HG02981 (cell line): ENCODE measurements around the gene VCAM1.
"Not testable (repeated sequence)": the region's sequence is repeated elsewhere in the genome, so short reads cannot be mapped to it uniquely, and the experiment has no call there.

ENCODE experiments used
- ATAC-seq: cut with Tn5 transposase; IDR thresholded peaks from one replicate; pipeline ENCODE4 v1.9.1; 2021; ENCODE audit warnings: mild to moderate bottlenecking, moderate library complexity; ENCODE audit not compliant: unreplicated experiment

Gene VCAM1

GRCh38 chr1:100719490-100719889 is at the start of gene VCAM1:
TSS of gene VCAM1 (plus strand) at chr1:100719742. CDS start at chr1:100719861, 119 bp downstream.
- ATAC-seq: no peak

GRCh38 chr1:100670083-100670482 is 49.5 kb upstream of the VCAM1 start:
- ATAC-seq: no peak

- no peak for ATAC-seq
These were observed 47.9 kb upstream of the VCAM1 start for GRCh38 chr1:100671601-100672000.

GRCh38 chr1:100683448-100684349 is 35.8 kb upstream of the VCAM1 start:
- ATAC-seq: no peak

GRCh38 chr1:100699744-100700143 is 19.8 kb upstream of the VCAM1 start:
- ATAC-seq: no peak

- no peak for ATAC-seq
These were observed 19.0 kb upstream of the VCAM1 start for GRCh38 chr1:100700586-100700985.

- no peak for ATAC-seq
These were observed 16.5 kb upstream of the VCAM1 start for GRCh38 chr1:100703052-100703451.

- no peak for ATAC-seq
These were observed 15.8 kb upstream of the VCAM1 start for GRCh38 chr1:100703716-100704115.

GRCh38 chr1:100704473-100704872 is 15.1 kb upstream of the VCAM1 start:
- no peak for ATAC-seq

- no peak for ATAC-seq
These were observed 13.2 kb upstream of the VCAM1 start for GRCh38 chr1:100706296-100706695.

- no peak for ATAC-seq
These were observed 12.7 kb upstream of the VCAM1 start for GRCh38 chr1:100706856-100707255.

- no peak for ATAC-seq
These were observed 11.0 kb upstream of the VCAM1 start for GRCh38 chr1:100708476-100709062.

GRCh38 chr1:100710906-100711682 is 8.4 kb upstream of the VCAM1 start:
- no peak for ATAC-seq

GRCh38 chr1:100713027-100713426 is 6.5 kb upstream of the VCAM1 start:
- ATAC-seq: not testable (repeated sequence)

- no peak for ATAC-seq
These were observed 5.9 kb upstream of the VCAM1 start for GRCh38 chr1:100713626-100714025.

GRCh38 chr1:100714599-100714998 is 4.9 kb upstream of the VCAM1 start:
- no peak for ATAC-seq

GRCh38 chr1:100717218-100717617 is 2.3 kb upstream of the VCAM1 start:
- ATAC-seq: no peak

GRCh38 chr1:100718581-100718980 is 961 bp upstream of the VCAM1 start:
- ATAC-seq: no peak

GRCh38 chr1:100720101-100720500 is 559 bp downstream of the VCAM1 start:
- ATAC-seq: no peak

- no peak for ATAC-seq
These were observed 1.2 kb downstream of the VCAM1 start for GRCh38 chr1:100720751-100721150.

GRCh38 chr1:100721526-100722207 is 2.1 kb downstream of the VCAM1 start:
- no peak for ATAC-seq
